ENCODE measurements around the gene SF3B4.
"Not testable (repeated sequence)": the region's sequence is repeated elsewhere in the genome, so short reads cannot be mapped to it uniquely, and the experiment has no call there.

Gene SF3B4, protein sequence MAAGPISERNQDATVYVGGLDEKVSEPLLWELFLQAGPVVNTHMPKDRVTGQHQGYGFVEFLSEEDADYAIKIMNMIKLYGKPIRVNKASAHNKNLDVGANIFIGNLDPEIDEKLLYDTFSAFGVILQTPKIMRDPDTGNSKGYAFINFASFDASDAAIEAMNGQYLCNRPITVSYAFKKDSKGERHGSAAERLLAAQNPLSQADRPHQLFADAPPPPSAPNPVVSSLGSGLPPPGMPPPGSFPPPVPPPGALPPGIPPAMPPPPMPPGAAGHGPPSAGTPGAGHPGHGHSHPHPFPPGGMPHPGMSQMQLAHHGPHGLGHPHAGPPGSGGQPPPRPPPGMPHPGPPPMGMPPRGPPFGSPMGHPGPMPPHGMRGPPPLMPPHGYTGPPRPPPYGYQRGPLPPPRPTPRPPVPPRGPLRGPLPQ

DNA sequence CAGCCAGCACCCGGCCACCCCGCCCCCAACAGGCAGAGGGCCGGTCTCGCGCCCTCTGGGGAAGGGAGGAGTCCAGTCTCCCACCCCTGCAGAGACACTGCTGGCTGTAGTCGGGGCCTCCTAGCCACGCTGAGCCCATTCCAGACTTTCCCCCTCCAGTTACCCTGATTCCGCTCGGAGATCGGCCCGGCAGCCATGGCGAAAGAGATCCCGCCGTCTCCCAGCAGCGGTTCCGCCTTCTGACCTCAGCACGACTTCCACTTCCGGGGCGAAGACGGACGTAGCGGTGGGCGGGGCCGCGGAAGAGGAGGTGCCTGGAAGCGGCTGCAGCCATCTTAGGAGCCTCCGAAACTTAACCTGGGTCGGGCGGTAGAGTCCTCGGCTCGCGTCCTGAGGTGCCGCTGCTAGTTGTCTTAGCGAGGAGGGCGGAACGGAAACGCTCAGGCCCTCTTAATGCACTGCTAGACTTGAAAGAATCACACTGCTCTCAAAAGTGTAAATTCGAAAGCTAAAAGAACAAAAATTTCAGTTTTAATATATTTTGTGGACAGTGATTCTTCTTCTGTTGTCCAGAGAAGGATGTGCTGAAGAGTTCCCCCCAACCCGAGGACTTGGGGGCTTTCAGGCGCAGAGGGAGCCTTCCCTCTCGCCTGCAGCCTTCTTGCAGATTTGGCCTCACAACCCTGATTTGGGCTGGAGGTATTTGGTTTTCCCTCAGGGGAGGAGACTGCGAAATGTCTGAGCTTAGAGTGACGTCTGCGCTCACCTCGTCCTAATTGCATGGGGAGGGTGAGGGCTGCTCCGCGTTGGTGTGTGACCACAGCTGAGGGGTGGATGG, at the start of gene SF3B4:
Gene SF3B4, minus strand, starts transcription at position 241 of the 838 bp plus-strand sequence. Its CDS starts 44 bp downstream, at position 197.
- peak; percentile 95 for DNase-seq

DNA sequence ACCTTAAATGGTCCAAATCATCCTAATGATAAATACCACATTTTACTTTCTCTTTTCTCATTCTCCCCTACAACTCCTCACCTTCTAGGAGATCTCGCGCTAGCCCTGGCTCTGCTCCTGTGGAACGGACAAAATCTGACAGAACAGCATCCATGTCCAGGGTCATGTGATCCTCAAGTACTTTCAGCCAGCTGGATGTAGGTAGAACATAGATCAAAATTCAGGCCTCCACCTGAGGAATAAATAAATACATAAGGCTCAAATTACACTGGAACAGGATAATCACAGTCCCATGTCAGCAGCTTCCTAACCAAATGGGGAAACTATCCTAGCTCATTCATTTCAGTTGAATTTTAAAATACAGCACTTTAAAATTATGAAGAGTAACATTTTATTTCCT, 49.7 kb upstream of the SF3B4 start:
- no peak for DNase-seq

DNA sequence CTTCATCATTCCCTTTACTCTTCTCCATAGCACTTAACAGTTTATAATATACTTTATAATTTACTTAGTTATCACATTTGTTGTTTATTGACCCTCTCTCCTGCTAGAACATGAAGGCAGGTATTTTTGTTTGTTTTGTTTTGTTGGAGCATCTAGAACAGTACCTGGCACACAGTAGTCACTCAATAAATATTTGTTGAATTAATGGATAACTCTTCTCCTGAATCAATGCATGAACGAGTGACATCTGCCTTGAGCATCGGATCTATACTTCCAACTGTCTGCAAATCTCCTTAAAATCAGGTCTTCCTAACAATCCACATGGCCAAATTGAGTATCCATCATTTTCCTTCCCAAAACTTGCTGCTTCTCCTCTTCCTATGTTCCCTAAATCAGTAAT, 44.9 kb upstream of the SF3B4 start:
- no peak for DNase-seq

DNA sequence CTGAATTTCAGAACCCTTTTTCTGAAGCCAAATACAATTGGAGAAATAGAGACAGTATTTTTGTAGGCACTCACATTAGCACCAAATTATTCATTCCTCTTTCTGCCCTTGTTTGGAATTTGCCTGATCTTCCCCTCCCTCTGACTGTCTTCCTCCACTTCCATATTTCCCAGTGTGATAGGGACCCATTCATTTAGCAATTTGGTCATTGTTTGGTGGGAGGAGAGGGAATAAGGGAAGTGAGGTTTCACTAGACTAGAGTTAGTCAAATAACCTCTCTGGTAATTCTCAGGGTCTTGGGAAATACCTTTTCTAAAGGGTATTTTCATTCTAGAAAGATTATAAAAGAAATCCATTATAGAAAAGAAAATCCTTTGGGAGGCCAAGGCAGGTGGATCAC, 40.0 kb upstream of the SF3B4 start:
- DNase-seq: no peak

DNA sequence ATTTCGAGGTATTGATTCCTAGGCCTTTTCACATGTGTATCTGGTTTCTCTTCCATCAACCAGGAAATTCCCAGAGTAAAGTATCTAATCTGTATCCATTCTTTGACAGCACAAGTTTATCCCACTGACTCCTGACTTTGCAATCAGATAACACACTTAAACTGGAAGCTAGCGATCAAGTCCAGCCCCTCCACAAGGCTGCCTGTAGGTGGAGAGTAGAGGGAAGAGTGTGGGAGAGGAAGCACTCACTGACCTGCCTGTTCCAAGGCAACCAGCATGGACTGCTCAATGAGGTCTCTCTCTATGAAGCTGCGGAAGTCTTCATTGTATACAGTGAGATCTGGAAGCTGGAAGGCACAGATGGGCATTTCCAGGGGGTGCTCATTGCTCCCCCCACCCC, 39.4 kb upstream of the SF3B4 start:
- DNase-seq: no peak

DNA sequence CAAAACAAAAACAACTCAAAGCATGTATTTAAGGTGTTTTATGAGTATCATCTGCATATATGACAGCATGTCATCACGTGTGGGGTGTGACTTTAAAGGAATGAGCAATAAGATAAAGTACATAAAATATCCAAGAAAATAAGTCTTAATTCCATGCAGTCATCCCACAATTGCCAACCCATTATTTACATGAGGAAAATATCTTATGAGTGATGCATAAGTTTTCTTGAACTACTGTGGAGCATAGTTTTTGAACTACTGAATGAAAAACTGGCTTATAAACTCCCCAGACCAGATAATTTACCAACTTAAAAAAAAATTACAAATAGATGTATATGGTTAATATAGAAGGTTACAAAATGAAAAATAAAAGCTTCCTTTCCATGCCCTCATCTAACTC, 38.8 kb upstream of the SF3B4 start:
- no peak for DNase-seq

DNA sequence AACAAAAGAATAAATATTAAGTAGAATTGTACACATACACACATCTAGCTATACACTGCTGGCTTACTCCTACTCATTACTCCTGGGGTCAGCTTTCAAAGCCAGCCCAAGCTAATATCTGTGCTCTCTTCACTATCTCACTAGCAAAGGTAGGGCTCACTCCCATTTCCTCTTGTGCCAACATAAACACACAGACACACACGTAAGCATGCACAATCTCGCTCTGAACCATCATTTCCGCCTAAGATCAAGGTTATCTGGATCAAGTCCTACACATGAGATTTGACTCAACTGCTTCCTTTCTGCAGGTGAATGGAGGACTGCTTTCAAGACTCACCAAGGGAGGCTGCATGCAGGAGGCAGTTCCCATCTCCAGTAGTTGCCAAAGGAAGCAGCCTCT, 37.8 kb upstream of the SF3B4 start:
- DNase-seq: no peak

DNA sequence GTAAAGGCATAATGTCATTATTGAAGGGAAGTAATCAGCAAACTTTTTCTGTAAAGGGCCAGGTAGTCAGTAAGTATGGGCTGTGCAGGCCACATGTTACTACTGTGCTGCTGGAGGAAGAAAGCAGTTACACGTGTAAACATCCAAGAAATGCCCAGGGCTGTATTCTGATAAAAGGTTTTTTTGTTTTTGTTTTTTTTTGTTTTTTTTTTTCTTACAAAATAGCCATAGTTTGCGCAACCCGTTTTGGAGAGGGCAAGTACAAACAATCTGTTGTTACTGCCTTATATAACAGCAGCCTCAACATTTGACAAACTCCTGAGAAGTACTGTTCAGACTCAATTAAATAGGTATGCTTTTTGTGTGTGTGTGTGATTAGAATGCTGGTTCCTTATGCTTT, 35.8 kb upstream of the SF3B4 start:
- no peak for DNase-seq

DNA sequence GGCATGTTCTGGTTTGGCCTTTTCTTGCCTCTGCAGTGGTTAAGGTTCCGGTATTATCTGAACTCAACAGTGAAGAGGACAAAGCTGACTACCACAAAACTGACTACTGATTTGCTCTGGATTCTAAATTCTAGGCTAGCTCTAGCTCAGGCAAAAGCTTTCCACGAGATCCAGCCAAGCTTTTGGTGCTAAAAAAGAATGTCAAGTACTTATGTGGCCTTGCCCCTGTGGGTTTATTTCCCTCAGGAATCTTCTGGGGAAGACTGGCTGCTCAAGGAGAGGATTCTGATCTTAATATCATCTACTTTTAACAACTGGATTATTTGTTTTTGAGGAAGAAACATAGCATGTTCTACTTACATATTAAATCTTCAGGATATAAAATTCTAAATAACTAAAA, 35.1 kb upstream of the SF3B4 start:
- no peak for DNase-seq

DNA sequence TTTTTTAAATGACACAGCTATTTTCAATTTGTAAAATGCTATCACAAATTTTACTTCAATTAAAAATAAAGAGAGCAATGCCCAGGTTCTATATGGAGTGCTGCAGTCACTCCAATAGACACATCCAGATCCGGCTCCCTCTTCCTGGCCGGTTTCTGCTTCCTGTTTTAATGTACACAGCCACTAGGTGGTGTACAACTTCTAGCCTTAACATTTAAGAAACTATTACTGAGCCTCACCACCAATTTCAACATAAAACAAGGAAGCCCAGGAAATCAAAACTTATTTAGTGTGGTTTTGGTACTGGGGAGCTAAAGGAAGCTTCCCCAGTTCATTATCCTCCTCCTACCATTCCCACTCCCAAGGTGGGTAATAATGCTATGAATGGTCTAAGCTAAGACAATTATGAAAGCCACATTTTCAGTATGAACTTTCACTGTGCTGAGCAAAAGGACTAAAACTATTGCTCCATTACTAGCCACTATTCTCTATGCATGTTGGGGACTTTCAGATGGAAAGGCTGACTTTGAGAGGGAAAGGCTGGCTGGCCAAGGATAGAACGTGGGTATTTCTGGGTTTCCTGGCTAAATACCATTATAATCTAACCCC, 34.5 kb upstream of the SF3B4 start:
- DNase-seq: peak; percentile 75

DNA sequence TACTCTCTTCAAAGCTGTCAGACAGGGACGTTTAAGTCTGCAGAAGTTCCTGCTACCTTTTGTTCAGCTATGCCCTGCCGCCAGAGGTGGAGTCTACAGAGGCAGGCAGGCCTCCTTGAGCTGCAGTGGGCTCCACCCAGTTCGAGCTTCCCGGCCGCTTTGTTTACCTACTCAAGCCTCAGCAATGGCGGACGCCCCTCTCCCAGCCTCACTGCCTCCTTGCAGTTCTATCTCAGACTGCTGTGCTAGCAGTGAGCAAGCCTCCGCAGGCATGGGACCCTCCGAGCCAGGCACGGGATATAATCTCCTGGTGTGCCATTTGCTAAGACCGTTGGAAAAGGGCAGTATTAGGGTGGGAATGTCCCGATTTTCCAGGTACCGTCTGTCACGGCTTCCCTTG, 29.9 kb upstream of the SF3B4 start:
- not testable (repeated sequence) for DNase-seq

DNA sequence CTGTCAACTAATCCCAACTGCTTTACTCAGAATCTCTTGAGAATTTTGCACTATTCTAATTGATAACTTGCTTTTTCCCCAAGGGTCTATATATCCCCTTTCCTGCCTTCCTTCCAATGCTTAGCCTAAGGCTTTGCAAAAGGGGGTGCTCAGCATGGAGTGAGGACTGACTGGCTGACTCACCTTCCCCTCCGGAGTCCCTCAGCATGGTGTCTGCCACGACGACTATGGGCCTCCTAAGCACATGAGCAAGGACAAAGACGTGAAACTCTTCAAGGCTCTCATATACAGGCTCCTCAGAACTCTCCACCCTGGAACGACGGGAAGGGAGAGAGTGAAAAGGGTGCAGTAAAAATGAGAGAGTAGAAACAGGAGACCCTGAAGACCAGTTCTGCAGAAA, 22.3 kb upstream of the SF3B4 start:
- DNase-seq: no peak

DNA sequence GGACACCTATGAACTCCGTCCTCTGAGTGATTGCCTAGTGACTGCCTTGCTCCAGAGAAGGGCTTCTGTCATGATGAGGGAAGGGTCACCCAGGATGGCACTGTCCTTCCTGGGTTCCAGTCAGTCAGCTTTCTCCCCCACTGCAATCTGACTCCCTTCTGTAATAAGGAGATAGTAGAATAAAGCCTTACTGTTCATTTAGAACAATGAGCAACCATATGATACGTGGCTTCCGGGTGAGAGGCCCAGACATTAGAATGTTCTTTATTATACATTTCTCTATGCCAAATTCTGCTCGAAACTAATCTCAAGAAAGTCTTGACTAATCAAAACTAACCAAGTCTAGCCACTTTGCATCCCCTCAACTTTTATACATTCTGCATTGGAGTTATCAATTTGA, 17.6 kb upstream of the SF3B4 start:
- no peak for DNase-seq

DNA sequence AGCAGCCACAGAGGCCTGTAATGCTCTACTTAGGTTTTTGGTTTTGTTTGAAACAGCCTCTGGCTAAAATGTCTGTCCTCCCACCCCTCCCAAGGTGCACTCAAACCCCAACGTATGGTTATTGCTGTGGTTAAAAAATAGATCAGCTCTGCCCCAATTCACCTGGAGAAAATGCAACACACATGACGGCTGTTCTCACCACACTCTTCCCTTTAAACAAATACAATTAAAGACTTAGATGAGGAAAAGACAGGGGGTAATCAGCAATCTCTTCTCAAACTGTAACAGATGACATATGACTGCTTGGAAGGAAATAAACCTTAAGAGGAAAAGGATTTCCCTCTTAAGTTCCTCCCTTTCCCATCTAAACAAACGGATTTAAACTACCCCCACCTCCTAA, 15.3 kb upstream of the SF3B4 start:
- DNase-seq: no peak

DNA sequence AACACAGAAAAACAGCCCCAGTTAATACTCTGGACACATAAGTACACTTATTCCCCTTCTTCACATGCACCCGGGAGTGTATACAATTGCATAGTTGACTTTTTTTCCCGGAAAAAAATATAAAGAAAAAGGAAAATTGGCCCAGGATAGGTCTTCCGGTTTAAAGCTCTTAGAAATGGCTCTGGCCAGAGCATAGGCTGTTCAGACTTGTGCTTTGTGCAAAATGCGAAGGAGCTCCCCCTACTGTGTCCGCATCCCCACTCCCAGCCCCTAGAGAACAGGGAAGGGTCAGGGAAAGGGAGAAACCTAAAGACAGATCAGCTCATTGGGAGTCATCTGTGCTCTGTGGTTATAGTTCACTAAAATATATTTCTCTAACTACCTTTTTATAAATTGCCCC, 14.6 kb upstream of the SF3B4 start:
- no peak for DNase-seq

DNA sequence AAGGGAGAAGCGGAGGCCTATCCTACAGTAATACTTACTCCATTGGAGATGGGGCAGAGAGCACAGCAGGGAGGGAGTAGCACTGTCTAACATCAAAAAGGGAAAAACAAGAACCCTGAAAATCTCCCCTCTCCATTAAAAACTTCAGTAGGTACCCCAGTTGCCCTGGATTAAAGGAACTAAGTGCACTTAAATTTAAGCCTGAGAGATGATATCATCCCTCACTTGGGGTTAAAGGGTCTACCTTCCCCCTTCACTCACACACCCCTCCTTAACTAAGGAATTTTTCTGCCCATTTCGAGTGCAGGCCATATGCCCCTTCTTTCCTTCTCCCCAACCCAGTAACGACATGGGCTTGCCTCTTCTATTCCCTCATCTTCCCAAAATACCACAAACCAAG, 12.8 kb upstream of the SF3B4 start:
- no peak for DNase-seq

DNA sequence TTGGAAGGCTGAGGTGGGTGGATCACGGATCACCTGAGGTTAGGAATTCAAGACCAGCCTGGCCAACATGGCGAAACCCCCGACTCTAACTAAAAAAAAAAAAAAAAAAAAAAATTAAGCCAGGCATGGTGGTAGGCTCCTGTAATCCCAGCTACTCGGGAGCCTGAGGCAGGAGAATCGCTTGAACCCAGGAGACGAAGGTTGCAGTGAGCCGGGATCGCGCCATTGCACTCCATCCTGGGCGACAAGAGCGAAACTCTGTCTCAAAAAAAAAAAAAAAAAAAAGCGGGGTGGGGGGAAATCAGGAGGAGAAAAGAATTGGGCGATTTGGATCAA, 11.0 kb upstream of the SF3B4 start:
- not testable (repeated sequence) for DNase-seq

DNA sequence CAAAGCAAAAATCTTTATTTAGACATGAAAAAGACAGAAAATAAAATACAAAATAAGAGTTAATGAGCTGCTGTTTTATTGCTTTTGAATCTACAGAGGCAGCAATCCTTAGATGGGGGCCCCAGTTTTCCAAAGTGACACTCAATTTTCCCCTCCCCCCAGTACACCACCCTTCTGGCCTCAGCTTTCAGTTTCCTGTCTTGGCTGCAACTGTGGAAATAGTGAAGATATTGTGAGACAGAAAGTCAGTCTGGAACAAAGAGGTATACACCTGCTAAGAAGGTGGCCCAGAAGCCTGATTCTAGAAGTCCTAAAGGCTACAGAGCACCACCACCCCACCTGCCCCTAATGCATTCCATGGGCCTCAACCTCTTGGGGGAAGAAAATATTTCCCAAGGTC, 10.2 kb upstream of the SF3B4 start:
- no peak for DNase-seq

DNA sequence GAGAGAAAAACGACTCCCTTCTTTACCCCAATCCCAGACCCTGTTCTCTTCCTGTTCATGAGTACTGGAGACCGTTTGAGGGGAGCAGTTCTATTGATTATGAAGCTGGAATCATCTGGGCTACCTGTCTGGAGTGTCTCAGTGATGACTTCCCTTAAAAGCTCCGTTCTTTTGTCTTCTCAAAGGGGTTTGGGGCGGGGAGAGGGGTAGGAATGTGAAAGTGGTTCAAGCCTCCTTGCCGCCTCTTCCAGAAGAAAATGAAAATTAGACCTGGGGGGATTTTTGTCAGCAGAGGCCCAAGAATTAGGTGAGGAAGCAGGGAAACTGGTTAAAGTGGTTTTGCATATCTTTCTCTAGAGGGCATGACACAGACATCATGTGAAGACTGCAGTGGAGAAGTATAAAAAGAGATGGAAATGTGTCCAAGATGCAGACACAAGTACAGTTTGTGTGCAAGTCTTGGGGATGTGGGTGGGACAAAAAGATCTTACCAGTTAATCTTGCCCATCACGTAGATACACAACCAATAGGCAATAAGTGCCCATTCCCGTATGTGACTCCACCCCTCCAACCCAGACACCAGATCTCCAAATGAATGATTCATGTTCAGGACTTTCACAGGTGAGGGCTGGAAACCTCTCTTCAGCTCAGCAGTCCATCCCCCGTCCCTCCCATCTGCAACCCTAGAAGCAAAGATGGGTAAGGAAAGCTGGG, 9.5 kb upstream of the SF3B4 start:
- no peak for DNase-seq

DNA sequence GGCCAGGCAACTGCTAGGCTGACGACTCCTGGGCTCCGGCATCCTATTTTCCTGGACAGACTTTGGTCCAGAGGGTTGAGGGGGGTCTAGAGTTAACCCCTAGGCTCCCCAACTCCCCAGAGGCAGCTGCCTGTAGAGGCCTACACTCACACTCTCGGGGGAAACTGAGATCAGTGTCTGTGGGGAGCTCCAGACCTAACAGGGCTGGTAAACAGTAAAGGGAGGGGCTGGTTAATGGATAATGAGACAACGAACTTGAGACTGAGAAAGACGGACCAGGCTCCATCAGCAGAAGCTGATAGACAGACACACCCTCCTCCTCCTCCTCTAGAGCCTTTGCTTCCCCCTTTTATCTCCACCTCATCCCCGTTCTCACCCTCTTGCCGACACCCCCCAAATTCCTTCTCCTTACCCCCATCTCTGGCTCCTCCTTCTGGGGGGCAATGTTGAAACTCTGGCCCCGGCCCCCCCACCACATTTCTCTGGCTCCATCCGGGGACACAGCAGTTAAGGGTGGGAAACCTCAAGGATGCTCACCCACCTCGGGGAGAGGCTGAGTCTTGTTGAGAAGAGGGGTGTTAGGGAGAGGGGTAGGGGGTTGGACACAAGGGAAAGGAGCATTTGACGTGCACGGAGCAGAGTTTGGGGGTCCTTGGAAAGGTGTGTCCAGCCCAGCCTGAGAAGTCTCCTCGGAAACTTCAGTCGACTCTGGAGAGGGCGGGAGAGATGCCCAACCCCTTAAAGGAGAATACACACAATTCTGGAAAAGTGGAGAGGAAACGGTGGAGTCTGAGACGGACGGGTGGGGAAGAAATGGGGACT, 8.8 kb upstream of the SF3B4 start, which contains the start of gene MTMR11:
Gene MTMR11, minus strand, starts transcription at position 710 of the 822 bp plus-strand sequence. Its CDS starts 232 bp downstream, at position 478.
- no peak for DNase-seq

DNA sequence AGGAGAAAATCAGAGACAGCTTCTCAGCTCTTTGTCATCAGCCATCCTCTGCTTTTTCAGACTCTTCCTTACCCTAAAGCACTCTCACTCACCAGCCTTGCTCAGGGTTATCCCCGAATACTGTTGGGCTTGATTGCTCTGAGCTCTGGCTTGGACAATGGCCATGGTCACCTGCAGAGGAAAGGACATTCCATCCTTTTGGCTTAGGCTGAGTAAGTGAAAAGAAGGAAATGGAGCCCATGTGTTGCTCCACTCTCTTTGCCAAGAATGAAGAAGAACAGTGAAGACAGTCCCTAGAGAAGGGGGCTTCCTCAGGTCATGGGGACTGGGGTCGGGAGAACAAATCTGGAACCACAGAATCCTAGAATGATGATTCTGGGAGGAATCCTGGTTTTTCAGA, 6.8 kb upstream of the SF3B4 start:
- no peak for DNase-seq

DNA sequence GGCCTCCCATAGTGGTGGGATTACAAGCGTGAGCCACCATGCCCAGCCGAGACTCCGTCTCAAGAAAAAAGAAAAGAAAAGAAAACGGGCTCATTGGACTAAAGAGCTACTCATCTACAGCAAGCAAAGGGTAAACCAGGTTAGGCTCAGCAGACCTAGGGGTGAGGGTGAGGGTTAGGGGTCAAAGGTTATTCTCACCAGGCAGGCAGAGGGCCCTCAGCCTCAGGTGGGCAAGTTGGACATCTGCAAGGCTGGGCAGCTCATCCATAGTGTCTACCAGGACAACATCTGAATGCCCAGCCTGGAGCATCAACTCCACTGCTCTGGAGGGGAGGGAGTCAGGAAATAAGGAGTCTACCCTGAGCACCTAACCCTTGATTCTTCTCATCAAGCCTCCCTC, 5.6 kb upstream of the SF3B4 start:
- DNase-seq: no peak
